GM15510 (cell line): ENCODE results near the gene TRIOBP.

ENCODE experiments used
- POLR2A ChIP-seq: IDR thresholded peaks from 3 replicates; pipeline ENCODE4 v1.6.1; 2011; ENCODE audit warnings: borderline replicate concordance; ENCODE audit not compliant: insufficient read length; ENCODE audit errors: extremely low read depth

Gene TRIOBP

GRCh38 chr22:37765498-37765897 is 68.7 kb downstream of the TRIOBP start:
- TF ChIP-seq POLR2A = no peak

GRCh38 chr22:37765953-37766576 is 69.2 kb downstream of the TRIOBP start:
- no peak for TF ChIP-seq POLR2A

- TF ChIP-seq POLR2A = no peak
Measured at GRCh38 chr22:37768273-37768672, 71.4 kb downstream of the TRIOBP start.

GRCh38 chr22:37769056-37769455 is 72.2 kb downstream of the TRIOBP start:
- TF ChIP-seq POLR2A = no peak

GRCh38 chr22:37771081-37771480 is 74.2 kb downstream of the TRIOBP start:
- TF ChIP-seq POLR2A = no peak

GRCh38 chr22:37771702-37772427 is 75.0 kb downstream of the TRIOBP start:
- no peak for TF ChIP-seq POLR2A

- no peak for TF ChIP-seq POLR2A
Measured at GRCh38 chr22:37774728-37775127, 77.9 kb downstream of the TRIOBP start.

- TF ChIP-seq POLR2A = no peak
Measured at GRCh38 chr22:37775785-37776638, 79.2 kb downstream of the TRIOBP start.

GRCh38 chr22:37776639-37777005 is 79.8 kb downstream of the TRIOBP start:
- TF ChIP-seq POLR2A = no peak

GRCh38 chr22:37777122-37777687 is 80.4 kb downstream of the TRIOBP start:
- TF ChIP-seq POLR2A = no peak

- TF ChIP-seq POLR2A = no peak
Measured at GRCh38 chr22:37778370-37779009, 81.6 kb downstream of the TRIOBP start.

GRCh38 chr22:37781434-37782059 is 84.7 kb downstream of the TRIOBP start:
- TF ChIP-seq POLR2A = no peak

- TF ChIP-seq POLR2A = no peak
Measured at GRCh38 chr22:37782340-37783168, 85.7 kb downstream of the TRIOBP start.
